HEK293 (cell line): ENCODE measurements around the gene PSMC3.

Experiments used
- CTCF ChIA-PET: fragments of 350-600 bp; formaldehyde crosslinking; extraction: SDS; loops from one replicate; lab custom pipeline; 2021; ENCODE audit warnings: antibody characterized with exemption; lab: Yijun Ruan, JAX
- POLR2A ChIA-PET: fragments of 300-600 bp; formaldehyde crosslinking; extraction: SDS; loops from one replicate; lab custom pipeline; 2020; ENCODE audit warnings: antibody characterized with exemption, inconsistent platforms; lab: Yijun Ruan, JAX
- H3K27ac ChIP-seq: fragments of 200-500 bp; sonication (Bioruptor generic); 2 replicates; pipeline ENCODE4 v1.5.1; 2014; ENCODE audit warnings: low read depth, low read length, control low read depth, inconsistent platforms; ENCODE audit errors: extremely low read depth
- H3K36me3 ChIP-seq, 2 experiments: fragments of 200-500 bp in 1 of 2; sonication (Bioruptor generic) in 1 of 2; 1 replicate in 1 of 2; 2 replicates in 1 of 2; pipeline ENCODE4 v1.5.1; 2014 to 2017; ENCODE audit warnings: inconsistent platforms in 2 of 2, low read length in 2 of 2; ENCODE audit not compliant: control insufficient read depth in 2 of 2, insufficient read depth in 1 of 2
- H3K4me1 ChIP-seq: fragments of 200-500 bp; sonication (Bioruptor generic); 2 replicates; pipeline ENCODE4 v1.5.1; 2014; ENCODE audit warnings: mild to moderate bottlenecking, low read length, inconsistent platforms; ENCODE audit not compliant: control insufficient read depth, insufficient read depth
- H3K4me3 ChIP-seq: 2 replicates; pipeline ENCODE4 v1.5.1; 2011; ENCODE audit warnings: low read depth, mild to moderate bottlenecking, control low read depth, low read length, moderate library complexity
- H3K9me3 ChIP-seq: fragments of 200-500 bp; sonication (Bioruptor generic); 2 replicates; pipeline ENCODE4 v1.5.1; 2014; ENCODE audit warnings: low read depth, low read length, inconsistent platforms; ENCODE audit not compliant: control insufficient read depth, insufficient read depth
- BCL11A ChIP-seq: fragments of 450-650 bp; formaldehyde crosslinking; IDR thresholded peaks from 2 replicates; pipeline ENCODE4 v1.5.1; 2016; ENCODE audit warnings: low read depth, missing biosample characterization, missing genetic modification characterization
- GLIS2 ChIP-seq: fragments of 450-650 bp; formaldehyde crosslinking; IDR thresholded peaks from 2 replicates; pipeline ENCODE4 v1.5.1; 2016; ENCODE audit warnings: missing biosample characterization, missing genetic modification characterization
- KLF8 ChIP-seq: fragments of 450-650 bp; formaldehyde crosslinking; IDR thresholded peaks from 2 replicates; pipeline ENCODE4 v1.5.1; 2016; ENCODE audit warnings: missing biosample characterization, missing genetic modification characterization
- OSR2 ChIP-seq: fragments of 450-650 bp; formaldehyde crosslinking; IDR thresholded peaks from 2 replicates; pipeline ENCODE4 v1.5.1; 2016; ENCODE audit warnings: missing biosample characterization, missing genetic modification characterization
- TCF7L2 ChIP-seq: IDR thresholded peaks from 2 replicates; pipeline ENCODE4 v1.6.1; 2011; ENCODE audit warnings: low read depth, mild to moderate bottlenecking, inconsistent platforms, low read length, moderate library complexity, borderline replicate concordance
- ZFP69B ChIP-seq: fragments of 450-650 bp; formaldehyde crosslinking; IDR thresholded peaks from 2 replicates; pipeline ENCODE4 v1.5.1; 2016; ENCODE audit warnings: missing biosample characterization, missing genetic modification characterization
- ZIC2 ChIP-seq: fragments of 450-650 bp; formaldehyde crosslinking; IDR thresholded peaks from 2 replicates; pipeline ENCODE4 v1.5.1; 2016; ENCODE audit warnings: missing biosample characterization, missing genetic modification characterization
- ZNF132 ChIP-seq: fragments of 450-650 bp; formaldehyde crosslinking; IDR thresholded peaks from 2 replicates; pipeline ENCODE4 v1.5.1; 2017; ENCODE audit warnings: missing biosample characterization, missing genetic modification characterization, borderline replicate concordance
- ZNF157 ChIP-seq: fragments of 450-650 bp; formaldehyde crosslinking; IDR thresholded peaks from 2 replicates; pipeline ENCODE4 v1.5.1; 2016; ENCODE audit warnings: missing biosample characterization, missing genetic modification characterization
- ZNF335 ChIP-seq: fragments of 450-650 bp; formaldehyde crosslinking; conservative IDR thresholded peaks from 2 replicates; pipeline ENCODE4 v1.5.1; 2016; ENCODE audit warnings: missing biosample characterization, missing genetic modification characterization
- ZNF426 ChIP-seq: fragments of 450-650 bp; formaldehyde crosslinking; IDR thresholded peaks from 2 replicates; pipeline ENCODE4 v1.5.1; 2017; ENCODE audit warnings: missing biosample characterization, missing genetic modification characterization, mild to moderate bottlenecking, inconsistent platforms, moderate library complexity
- ZNF549 ChIP-seq: fragments of 450-650 bp; IDR thresholded peaks from 2 replicates; pipeline ENCODE4 v1.5.1; 2018; ENCODE audit warnings: missing biosample characterization, missing genetic modification characterization, mild to moderate bottlenecking, inconsistent platforms, moderate library complexity
- ZNF600 ChIP-seq: fragments of 450-650 bp; formaldehyde crosslinking; IDR thresholded peaks from 2 replicates; pipeline ENCODE4 v1.5.1; 2016; ENCODE audit warnings: missing biosample characterization, missing genetic modification characterization
- ZNF747 ChIP-seq: fragments of 450-650 bp; formaldehyde crosslinking; IDR thresholded peaks from 2 replicates; pipeline ENCODE4 v1.5.1; 2016; ENCODE audit warnings: missing biosample characterization, missing genetic modification characterization
- ZNF768 ChIP-seq: fragments of 450-650 bp; formaldehyde crosslinking; IDR thresholded peaks from 2 replicates; pipeline ENCODE4 v1.5.1; 2018; ENCODE audit warnings: missing biosample characterization, mild to moderate bottlenecking, missing genetic modification characterization
- TF ChIP-seq, protein P1 (sequence below): fragments of 450-650 bp; IDR thresholded peaks from 2 replicates; pipeline ENCODE4 v1.5.1; 2018; ENCODE audit warnings: missing biosample characterization, mild to moderate bottlenecking, missing genetic modification characterization
- TF ChIP-seq, protein P2 (sequence below): fragments of 450-650 bp; formaldehyde crosslinking; IDR thresholded peaks from 2 replicates; pipeline ENCODE4 v1.5.1; 2016; ENCODE audit warnings: missing biosample characterization, missing genetic modification characterization
- TF ChIP-seq, protein P3 (sequence below): fragments of 450-650 bp; formaldehyde crosslinking; IDR thresholded peaks from 2 replicates; pipeline ENCODE4 v1.5.1; 2016; ENCODE audit warnings: missing biosample characterization, missing genetic modification characterization, borderline replicate concordance
- TF ChIP-seq, protein P4 (sequence below): fragments of 450-650 bp; formaldehyde crosslinking; optimal IDR thresholded peaks from 2 replicates; pipeline ENCODE3; 2016; ENCODE audit warnings: missing biosample characterization, mild to moderate bottlenecking, missing genetic modification characterization
- TF ChIP-seq, protein P5 (sequence below): fragments of 450-650 bp; formaldehyde crosslinking; IDR thresholded peaks from 2 replicates; pipeline ENCODE4 v1.5.1; 2016; ENCODE audit warnings: missing biosample characterization, missing genetic modification characterization

The PSMC3 gene

DNA sequence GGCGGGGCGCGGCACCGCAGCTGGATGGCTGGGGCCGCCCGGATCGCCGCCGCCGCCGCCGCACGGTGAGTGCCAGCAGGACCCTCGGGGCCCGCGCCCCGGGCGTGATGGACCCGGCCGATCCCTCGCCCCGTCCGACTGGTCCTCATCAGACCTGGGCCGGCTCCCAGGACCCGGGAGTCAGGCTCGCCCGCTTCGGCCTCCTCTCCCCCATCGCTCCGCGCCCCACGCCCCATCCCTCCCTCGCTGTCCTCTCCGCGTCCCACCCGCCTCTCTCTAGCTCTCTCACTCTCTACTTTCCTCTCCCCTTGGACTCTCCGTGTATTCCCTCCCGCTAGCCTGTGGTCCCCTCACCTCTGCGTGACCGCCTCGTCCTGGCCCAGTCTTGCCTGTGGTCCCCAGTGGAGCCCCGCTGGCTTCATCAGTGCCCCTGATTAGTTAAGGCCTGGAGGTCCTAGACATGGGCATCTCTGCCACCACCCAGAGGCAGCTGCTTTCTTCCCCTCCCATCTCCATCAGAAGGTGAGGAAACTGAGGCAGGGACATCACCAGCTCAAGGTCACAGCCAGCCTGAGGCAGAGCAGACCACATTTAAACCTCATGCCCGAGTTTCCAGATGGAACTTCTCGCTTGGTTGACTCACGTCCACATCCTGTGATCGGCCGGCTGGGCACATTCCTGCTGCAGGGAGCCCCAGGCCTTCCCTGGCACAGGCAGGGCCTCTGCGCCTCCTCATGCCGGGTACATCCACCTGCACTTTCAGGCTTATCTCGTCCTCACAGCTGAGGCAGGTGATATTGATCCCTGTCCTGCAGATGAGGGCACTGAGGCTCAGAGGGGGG, 17.4 kb downstream of the PSMC3 start:
- Histone ChIP-seq H3K4me3 (peak overlapping the region; percentile 86), H3K36me3 (peaks cover 0 to 32% of the 10 kb centered on the region in 2 experiments; a peak in 1 of 3 replicates), H3K27ac (peak overlapping the region; percentile 74; the same call in 1 of the 2 replicates), H3K9me3 (no peaks in the 10 kb centered on the region), H3K4me1 (no peaks in the 10 kb centered on the region)
- ChIA-PET CTCF (interaction anchor here (0.6 to 4.9 kb wide), 4 partner anchors 17 to 443 kb away, joined by 4 to 32 read pairs (median 6); partner anchors contain the start of gene PSMC3), POLR2A (interaction anchor here (0.5 to 6.0 kb wide), 3 partner anchors 9 to 177 kb away, joined by 4 to 37 read pairs (median 7); partner anchors contain the start of gene PSMC3)
- TF ChIP-seq ZNF132 (tag by site-specific recombination) (no peak), ZNF600 (tag by site-specific recombination) (peak; percentile 42; the same call in 1 of the 2 replicates), ZFP69B (tag by site-specific recombination) (peak; percentile 32; the same call in 1 of the 2 replicates), TCF7L2 (no peak), ZNF157 (tag by site-specific recombination) (no peak), ZNF747 (no peak), ZNF426 (no peak), KLF8 (0 out of 2 replicates have a peak, but pooled peaks have one; percentile 5), ZNF768 (no peak), GLIS2 (tag by site-specific recombination) (peak; percentile 19), ZNF335 (tag by site-specific recombination) (peak; percentile 85), ZIC2 (tag by site-specific recombination) (peak; percentile 54), ZNF549 (tag by site-specific recombination) (no peak), BCL11A (no peak), OSR2 (tag by site-specific recombination) (no peak)
- TF ChIP-seq, protein P1, sequence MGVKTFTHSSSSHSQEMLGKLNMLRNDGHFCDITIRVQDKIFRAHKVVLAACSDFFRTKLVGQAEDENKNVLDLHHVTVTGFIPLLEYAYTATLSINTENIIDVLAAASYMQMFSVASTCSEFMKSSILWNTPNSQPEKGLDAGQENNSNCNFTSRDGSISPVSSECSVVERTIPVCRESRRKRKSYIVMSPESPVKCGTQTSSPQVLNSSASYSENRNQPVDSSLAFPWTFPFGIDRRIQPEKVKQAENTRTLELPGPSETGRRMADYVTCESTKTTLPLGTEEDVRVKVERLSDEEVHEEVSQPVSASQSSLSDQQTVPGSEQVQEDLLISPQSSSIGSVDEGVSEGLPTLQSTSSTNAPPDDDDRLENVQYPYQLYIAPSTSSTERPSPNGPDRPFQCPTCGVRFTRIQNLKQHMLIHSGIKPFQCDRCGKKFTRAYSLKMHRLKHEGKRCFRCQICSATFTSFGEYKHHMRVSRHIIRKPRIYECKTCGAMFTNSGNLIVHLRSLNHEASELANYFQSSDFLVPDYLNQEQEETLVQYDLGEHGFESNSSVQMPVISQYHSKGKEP = no peak
- TF ChIP-seq, protein P2, sequence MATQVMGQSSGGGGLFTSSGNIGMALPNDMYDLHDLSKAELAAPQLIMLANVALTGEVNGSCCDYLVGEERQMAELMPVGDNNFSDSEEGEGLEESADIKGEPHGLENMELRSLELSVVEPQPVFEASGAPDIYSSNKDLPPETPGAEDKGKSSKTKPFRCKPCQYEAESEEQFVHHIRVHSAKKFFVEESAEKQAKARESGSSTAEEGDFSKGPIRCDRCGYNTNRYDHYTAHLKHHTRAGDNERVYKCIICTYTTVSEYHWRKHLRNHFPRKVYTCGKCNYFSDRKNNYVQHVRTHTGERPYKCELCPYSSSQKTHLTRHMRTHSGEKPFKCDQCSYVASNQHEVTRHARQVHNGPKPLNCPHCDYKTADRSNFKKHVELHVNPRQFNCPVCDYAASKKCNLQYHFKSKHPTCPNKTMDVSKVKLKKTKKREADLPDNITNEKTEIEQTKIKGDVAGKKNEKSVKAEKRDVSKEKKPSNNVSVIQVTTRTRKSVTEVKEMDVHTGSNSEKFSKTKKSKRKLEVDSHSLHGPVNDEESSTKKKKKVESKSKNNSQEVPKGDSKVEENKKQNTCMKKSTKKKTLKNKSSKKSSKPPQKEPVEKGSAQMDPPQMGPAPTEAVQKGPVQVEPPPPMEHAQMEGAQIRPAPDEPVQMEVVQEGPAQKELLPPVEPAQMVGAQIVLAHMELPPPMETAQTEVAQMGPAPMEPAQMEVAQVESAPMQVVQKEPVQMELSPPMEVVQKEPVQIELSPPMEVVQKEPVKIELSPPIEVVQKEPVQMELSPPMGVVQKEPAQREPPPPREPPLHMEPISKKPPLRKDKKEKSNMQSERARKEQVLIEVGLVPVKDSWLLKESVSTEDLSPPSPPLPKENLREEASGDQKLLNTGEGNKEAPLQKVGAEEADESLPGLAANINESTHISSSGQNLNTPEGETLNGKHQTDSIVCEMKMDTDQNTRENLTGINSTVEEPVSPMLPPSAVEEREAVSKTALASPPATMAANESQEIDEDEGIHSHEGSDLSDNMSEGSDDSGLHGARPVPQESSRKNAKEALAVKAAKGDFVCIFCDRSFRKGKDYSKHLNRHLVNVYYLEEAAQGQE (tag by site-specific recombination) = no peak
- TF ChIP-seq, protein P3, sequence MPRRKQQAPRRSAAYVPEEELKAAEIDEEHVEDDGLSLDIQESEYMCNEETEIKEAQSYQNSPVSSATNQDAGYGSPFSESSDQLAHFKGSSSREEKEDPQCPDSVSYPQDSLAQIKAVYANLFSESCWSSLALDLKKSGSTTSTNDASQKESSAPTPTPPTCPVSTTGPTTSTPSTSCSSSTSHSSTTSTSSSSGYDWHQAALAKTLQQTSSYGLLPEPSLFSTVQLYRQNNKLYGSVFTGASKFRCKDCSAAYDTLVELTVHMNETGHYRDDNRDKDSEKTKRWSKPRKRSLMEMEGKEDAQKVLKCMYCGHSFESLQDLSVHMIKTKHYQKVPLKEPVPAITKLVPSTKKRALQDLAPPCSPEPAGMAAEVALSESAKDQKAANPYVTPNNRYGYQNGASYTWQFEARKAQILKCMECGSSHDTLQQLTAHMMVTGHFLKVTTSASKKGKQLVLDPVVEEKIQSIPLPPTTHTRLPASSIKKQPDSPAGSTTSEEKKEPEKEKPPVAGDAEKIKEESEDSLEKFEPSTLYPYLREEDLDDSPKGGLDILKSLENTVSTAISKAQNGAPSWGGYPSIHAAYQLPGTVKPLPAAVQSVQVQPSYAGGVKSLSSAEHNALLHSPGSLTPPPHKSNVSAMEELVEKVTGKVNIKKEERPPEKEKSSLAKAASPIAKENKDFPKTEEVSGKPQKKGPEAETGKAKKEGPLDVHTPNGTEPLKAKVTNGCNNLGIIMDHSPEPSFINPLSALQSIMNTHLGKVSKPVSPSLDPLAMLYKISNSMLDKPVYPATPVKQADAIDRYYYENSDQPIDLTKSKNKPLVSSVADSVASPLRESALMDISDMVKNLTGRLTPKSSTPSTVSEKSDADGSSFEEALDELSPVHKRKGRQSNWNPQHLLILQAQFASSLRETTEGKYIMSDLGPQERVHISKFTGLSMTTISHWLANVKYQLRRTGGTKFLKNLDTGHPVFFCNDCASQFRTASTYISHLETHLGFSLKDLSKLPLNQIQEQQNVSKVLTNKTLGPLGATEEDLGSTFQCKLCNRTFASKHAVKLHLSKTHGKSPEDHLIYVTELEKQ (tag by site-specific recombination) = no peak
- TF ChIP-seq, protein P4, sequence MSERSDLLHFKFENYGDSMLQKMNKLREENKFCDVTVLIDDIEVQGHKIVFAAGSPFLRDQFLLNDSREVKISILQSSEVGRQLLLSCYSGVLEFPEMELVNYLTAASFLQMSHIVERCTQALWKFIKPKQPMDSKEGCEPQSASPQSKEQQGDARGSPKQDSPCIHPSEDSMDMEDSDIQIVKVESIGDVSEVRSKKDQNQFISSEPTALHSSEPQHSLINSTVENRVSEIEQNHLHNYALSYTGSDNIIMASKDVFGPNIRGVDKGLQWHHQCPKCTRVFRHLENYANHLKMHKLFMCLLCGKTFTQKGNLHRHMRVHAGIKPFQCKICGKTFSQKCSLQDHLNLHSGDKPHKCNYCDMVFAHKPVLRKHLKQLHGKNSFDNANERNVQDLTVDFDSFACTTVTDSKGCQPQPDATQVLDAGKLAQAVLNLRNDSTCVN (tag by site-specific recombination) = peak; percentile 8
- TF ChIP-seq, protein P5, sequence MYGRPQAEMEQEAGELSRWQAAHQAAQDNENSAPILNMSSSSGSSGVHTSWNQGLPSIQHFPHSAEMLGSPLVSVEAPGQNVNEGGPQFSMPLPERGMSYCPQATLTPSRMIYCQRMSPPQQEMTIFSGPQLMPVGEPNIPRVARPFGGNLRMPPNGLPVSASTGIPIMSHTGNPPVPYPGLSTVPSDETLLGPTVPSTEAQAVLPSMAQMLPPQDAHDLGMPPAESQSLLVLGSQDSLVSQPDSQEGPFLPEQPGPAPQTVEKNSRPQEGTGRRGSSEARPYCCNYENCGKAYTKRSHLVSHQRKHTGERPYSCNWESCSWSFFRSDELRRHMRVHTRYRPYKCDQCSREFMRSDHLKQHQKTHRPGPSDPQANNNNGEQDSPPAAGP (tag by site-specific recombination) = no peak
